SK-N-SH (cell line): Measurements from ENCODE around the gene ATP2B3.

Source experiments
- CHD2 ChIP-seq: fragments of 150-350 bp; IDR thresholded peaks from 2 replicates; pipeline ENCODE4 v1.6.1; 2018; ENCODE audit warnings: low read length; ENCODE audit not compliant: partially characterized antibody
- CTCF ChIP-seq: fragments of 200-600 bp; sonication (generic); IDR thresholded peaks from 2 replicates; pipeline ENCODE4 v1.6.1; 2017; ENCODE audit warnings: antibody characterized with exemption, mild to moderate bottlenecking, moderate library complexity
- EZH2phosphoT487 ChIP-seq: fragments of 200-600 bp; sonication (generic); IDR thresholded peaks from 2 replicates; pipeline ENCODE4 v1.6.1; 2017; ENCODE audit warnings: low read depth, mixed run types, mild to moderate bottlenecking, antibody characterized with exemption, moderate library complexity, borderline replicate concordance
- FOXJ3 ChIP-seq: sonication (generic); formaldehyde crosslinking; IDR thresholded peaks from 2 replicates; pipeline ENCODE4 v1.5.1; 2020; ENCODE audit warnings: mild to moderate bottlenecking, missing genetic modification reagents
- TAF1 ChIP-seq: IDR thresholded peaks from 2 replicates; pipeline ENCODE4 v1.6.1; 2012; ENCODE audit warnings: low read depth, mild to moderate bottlenecking, low read length, moderate library complexity, borderline replicate concordance

DNA sequence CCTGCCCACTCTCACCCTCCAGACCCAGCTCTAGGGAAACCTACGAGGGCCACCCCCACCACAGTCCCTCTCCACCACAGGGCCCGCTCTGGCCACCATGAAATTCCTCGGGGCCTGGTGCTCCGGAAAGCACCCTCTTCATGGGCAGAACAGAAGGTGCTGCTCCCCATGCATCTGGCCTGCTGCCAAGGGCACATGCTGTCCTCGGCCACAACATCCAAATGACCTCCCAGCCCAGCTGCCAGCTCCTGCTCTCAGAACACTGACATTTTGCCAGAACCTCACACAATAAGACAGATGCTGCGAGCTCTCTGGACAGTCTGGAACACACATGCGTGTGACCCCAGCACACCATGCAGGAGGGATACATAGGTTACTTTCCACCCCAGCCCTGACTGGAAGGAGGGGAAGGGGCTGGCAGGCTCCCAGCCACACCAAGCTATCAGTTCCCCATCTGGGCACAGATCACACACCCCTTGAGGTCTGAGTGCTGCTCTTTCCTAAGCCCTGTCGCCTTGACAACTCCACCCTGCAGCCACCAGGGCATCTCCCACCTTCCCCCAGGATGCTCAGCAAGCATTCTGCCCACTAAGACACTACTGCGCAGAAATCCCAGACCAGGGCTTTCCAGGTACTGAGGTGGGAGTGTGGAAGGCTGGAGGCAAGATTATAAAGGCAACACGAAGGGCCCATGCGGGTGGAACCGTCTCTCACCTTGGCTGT is 75.7 kb downstream of the ATP2B3 start:
- no peak for TF ChIP-seq EZH2phosphoT487
- no peak for TF ChIP-seq TAF1
- no peak for TF ChIP-seq CTCF
- TF ChIP-seq FOXJ3 = peak; percentile 65; the same call in 1 of the 2 replicates
- TF ChIP-seq CHD2 = no peak
